ENCODE measurements around the gene CYP27A1. TPM values are rescaled to one million over a fixed set of nuclear protein-coding genes. Genes with fewer than 3 reads are reported as not detected.
A peak's percentile ranks its signal among the peaks of the same experiment; 100 is the strongest.

The CYP27A1 gene
- polyA plus RNA-seq, 2 of the 4 experiments (the other 2 are of a cell fraction) = 0.13 to 0.14 TPM

- DNase-seq (ENCODE audit: low read depth in 1 of 2, low spot score in 1 of 2) = no peak
- TF ChIP-seq CHD4 (IDR thresholded peaks at IDR 0.05; ENCODE audit: borderline replicate concordance) (no peak), NPAS2 (CRISPR knock-in tag; IDR thresholded peaks at IDR 0.05; ENCODE audit: borderline replicate concordance) (no peak), FOSB (CRISPR knock-in tag; IDR thresholded peaks at IDR 0.05) (no peak), HOXA7 (CRISPR knock-in tag; IDR thresholded peaks at IDR 0.05) (no peak), RARB (CRISPR knock-in tag; IDR thresholded peaks at IDR 0.05) (no peak), EHMT2 (IDR thresholded peaks at IDR 0.05; ENCODE audit: low read depth) (no peak), MYC (IDR thresholded peaks at IDR 0.05; ENCODE audit: borderline replicate concordance, low read length) (no peak), EP300 (IDR thresholded peaks at IDR 0.05) (no peak), PHF8 (IDR thresholded peaks at IDR 0.05; ENCODE audit: borderline replicate concordance, low read depth) (no peak), TFCP2L1 (CRISPR knock-in tag; IDR thresholded peaks at IDR 0.05) (no peak)
- TF ChIP-seq, protein P1, sequence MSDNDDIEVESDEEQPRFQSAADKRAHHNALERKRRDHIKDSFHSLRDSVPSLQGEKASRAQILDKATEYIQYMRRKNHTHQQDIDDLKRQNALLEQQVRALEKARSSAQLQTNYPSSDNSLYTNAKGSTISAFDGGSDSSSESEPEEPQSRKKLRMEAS (IDR thresholded peaks at IDR 0.05) = no peak
- CTCF ChIA-PET = interaction anchor here (0.7 to 1.3 kb wide), 2 partner anchors 92 to 559 kb away, joined by 3 to 5 read pairs; no protein-coding TSS in a partner anchor
- FAIRE-seq = no peak
- Histone ChIP-seq H3K27ac (no peak overlapping the region), H3K4me2 (no peak overlapping the region), H3K4me3 (no peak overlapping the region), H3K9me3 (no peaks in the 10 kb centered on the region), H3K4me1 (no peaks in the 10 kb centered on the region)
- no peak for ATAC-seq
- 94% methylated on average over 10 of the region's 10 CpGs for WGBS (ENCODE audit: missing lambda C conversion rate)
- POLR2A ChIA-PET = no interaction called here
Measured at GRCh38 chr2:218755567-218756404, 26.2 kb upstream of the CYP27A1 start.

DNA sequence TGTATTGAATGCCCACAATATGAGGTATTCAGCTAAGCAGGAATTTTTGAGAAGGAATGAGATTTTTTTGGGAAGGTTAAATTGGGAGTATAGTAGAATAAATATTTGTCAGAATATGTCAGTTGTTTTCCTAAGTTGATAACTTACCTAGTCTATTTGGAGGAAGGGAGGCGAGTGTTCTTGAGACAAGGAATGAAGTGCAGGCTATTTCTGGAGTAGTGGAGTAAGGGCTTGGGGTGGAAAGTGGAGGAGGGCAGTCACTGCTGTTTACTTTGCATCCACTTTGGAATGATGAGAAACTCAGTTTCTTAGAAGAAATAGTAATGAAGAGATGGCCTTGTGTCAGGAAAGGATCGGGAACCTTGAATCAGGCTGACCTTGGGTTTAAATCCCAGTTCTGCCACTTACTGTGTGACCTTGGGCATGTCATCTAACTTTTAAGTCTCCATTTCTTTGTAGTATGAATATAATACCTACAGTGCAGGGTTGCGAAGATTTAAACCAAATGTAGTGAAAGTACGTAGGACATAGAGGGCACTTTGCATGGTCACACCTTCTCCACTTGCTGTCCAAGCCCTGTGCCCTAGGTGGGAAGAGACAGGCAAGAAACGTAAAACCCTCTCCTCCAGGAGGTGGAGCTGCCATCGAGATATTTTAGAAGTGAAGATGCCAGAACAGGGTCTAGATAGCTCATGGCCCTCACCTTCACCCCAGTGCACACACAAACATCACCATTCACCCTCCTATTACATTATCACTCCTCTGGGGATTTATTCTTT lies 25.2 kb upstream of the CYP27A1 start:
- H3K9me3 ChIP-seq = no peaks in the 10 kb centered on the region
- ATAC-seq (peak; percentile 32 to 47; a peak in 2 of 6 replicates), FAIRE-seq (no peak), DNase-seq (ENCODE audit: low read depth in 1 of 2, low spot score in 1 of 2) (no peak)
- H3K27ac ChIP-seq = no peak overlapping the region
- ChIA-PET CTCF (interaction anchor here (1.2 to 1.7 kb wide), 2 partner anchors 46 to 91 kb away, joined by 5 to 8 read pairs; partner anchors contain the start of gene TTLL4), POLR2A (no interaction called here)
- WGBS (ENCODE audit: missing lambda C conversion rate) = 82% methylated on average over 6 of the region's 6 CpGs
- TF ChIP-seq RNF2 (IDR thresholded peaks at IDR 0.05; ENCODE audit: borderline replicate concordance, low read depth) (no peak), EHF (CRISPR knock-in tag; IDR thresholded peaks at IDR 0.05) (no peak), RARB (CRISPR knock-in tag; IDR thresholded peaks at IDR 0.05) (no peak), REST (IDR thresholded peaks at IDR 0.05) (no peak), POLR2AphosphoS2 (conservative IDR thresholded peaks at IDR 0.05; ENCODE audit: low read length) (no peak), CHD4 (IDR thresholded peaks at IDR 0.05; ENCODE audit: borderline replicate concordance) (no peak), PBX3 (IDR thresholded peaks at IDR 0.05) (no peak), SREBF2 (IDR thresholded peaks at IDR 0.05) (no peak), CBX8 (IDR thresholded peaks at IDR 0.05) (no peak), MYC (IDR thresholded peaks at IDR 0.05; ENCODE audit: borderline replicate concordance, low read length) (no peak)
- TF ChIP-seq, protein P2, sequence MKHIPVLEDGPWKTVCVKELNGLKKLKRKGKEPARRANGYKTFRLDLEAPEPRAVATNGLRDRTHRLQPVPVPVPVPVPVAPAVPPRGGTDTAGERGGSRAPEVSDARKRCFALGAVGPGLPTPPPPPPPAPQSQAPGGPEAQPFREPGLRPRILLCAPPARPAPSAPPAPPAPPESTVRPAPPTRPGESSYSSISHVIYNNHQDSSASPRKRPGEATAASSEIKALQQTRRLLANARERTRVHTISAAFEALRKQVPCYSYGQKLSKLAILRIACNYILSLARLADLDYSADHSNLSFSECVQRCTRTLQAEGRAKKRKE (CRISPR knock-in tag; IDR thresholded peaks at IDR 0.05; ENCODE audit: low read depth) = no peak
- TF ChIP-seq, protein P3, sequence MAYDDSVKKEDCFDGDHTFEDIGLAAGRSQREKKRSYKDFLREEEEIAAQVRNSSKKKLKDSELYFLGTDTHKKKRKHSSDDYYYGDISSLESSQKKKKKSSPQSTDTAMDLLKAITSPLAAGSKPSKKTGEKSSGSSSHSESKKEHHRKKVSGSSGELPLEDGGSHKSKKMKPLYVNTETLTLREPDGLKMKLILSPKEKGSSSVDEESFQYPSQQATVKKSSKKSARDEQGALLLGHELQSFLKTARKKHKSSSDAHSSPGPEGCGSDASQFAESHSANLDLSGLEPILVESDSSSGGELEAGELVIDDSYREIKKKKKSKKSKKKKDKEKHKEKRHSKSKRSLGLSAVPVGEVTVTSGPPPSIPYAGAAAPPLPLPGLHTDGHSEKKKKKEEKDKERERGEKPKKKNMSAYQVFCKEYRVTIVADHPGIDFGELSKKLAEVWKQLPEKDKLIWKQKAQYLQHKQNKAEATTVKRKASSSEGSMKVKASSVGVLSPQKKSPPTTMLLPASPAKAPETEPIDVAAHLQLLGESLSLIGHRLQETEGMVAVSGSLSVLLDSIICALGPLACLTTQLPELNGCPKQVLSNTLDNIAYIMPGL (CRISPR knock-in tag; IDR thresholded peaks at IDR 0.05; ENCODE audit: borderline replicate concordance) = no peak
- H3K4me1 ChIP-seq = no peaks in the 10 kb centered on the region
- H3K4me2 ChIP-seq = no peak overlapping the region
- no peak overlapping the region for H3K4me3 ChIP-seq
